GM13976 (cell line): Measurements from ENCODE around the gene MYOM3.

Experiments used
- DNase-seq: peaks from one replicate; pipeline ENCODE4 v3.0.0; 2012; ENCODE audit warnings: low spot score
- CTCF ChIP-seq: IDR thresholded peaks from 2 replicates; pipeline ENCODE4 v1.5.1; 2012; ENCODE audit warnings: borderline replicate concordance, mild to moderate bottlenecking; ENCODE audit not compliant: insufficient read depth; ENCODE audit errors: extremely low read depth, missing control alignments, control extremely low read depth
- in situ Hi-C: fragments of 300-500 bp; cut with MboI; formaldehyde crosslinking; loops from one replicate; pipeline ENCODE4 v1.12.0; 2022; ENCODE audit warnings: low sequenced_read_pairs, mixed read lengths, inconsistent platforms; ENCODE audit not compliant: unreplicated experiment

Gene MYOM3

DNA sequence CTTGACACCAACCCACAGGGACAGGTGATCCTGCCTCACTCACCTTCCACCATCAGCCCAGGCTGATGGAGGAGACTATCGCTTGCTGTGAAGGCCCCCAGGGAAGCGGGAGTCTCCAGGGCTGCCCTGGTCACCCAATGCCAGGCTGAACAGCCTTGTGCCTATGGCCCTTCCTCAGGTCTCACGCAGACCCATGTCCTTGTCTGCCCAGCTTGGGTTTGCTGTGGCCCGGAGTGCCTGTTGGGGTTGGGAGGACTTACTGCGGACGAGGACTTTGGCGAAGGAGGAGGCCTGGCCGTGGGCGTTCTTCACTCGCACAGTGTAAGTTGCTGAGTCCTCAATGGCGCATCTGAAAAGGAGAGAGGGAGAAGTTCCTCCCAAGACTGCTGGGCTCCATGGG, 14.3 kb downstream of the MYOM3 start:
- TF ChIP-seq CTCF = no peak
- DNase-seq = no peak
- in situ Hi-C loops = no loop called here

DNA sequence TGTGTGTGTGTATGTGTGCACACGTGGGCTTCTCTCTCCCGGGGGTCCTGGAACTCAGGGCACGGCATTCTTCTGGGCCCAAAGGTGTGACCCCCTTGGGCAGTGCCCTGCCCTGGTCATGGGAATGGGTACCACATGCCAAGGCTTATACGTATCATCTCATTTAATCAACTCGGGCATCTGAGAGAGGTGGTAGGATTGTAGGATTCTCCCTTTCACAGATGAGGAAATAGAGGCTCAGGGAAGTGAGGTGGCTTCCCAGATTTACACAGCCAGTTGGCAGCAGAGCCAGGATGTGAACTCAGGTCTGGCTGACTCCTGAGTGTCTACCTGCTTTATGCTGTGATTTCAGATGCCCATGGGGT, 15.2 kb downstream of the MYOM3 start:
- TF ChIP-seq CTCF = no peak
- in situ Hi-C loops = no loop called here
- DNase-seq = no peak

DNA sequence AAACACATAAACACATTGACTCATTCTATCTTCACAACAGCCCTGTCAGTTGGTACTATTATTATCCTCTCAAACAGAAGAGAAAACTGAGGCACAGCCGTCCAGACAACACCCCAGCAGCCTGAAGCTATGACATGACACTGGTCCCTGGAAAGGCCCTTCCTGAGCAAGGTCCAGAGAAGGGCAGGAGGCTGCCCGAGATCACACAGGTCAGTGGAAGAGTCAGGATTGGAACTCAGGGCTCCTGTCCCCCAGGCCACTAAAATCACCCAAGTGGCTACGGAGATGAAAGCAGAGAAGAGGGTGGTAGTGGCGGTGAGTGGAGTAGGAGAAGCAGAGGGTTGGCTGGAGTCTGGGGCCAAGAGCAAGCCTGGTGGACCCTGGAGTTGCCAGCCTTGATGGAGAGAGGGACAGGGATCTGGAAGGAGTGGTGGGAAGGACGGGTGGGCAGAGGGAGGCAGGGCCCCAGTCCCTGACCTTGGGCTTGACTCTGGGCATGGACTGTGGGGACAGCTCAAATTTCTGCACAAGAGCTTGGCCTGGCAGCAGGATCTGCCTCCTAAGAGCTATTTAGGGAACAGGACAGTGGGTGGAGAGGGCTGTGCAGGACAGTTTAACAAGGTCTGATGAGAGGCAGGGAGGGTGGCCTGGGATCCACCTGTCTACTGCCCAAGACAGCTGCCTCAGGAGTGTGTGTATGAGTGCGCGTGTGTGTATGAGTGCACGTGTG, 15.8 kb downstream of the MYOM3 start:
- no peak for DNase-seq
- in situ Hi-C loops = no loop called here
- no peak for TF ChIP-seq CTCF

DNA sequence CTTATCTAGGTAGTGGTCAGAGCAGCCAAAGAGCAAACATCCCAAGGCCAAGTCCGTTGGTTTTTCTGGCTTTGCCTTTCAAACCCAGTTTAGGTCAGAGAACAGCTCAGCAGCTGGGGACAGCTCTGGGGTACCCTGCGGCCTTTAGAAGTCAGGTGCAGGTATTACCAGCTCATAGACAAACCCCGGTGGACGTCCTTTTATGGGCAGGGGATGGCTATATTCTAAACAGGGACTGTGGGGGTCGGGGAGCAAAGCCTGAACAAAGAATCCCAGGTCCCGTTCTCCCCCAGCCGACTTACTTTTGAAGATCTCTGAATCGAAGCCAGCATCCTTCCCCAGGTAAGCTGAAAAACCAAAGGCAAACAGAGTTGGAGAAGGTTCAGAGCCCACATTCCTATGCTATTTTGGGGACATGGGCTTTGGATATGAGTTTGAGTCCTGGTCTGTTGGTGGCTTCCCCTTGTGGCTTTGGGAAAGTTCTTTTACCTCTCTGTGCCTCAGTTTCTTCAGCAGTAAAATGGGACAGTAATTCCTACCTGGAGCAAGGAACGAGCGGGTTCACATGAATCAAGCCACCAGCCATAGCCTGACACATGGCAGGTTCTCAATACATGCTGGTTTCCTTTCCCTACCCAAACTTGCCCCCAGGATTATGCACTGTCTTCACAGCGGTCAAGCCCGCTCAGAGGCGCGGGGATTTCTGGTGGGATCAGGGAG, 16.6 kb downstream of the MYOM3 start:
- no peak for DNase-seq
- in situ Hi-C loops = no loop called here
- no peak for TF ChIP-seq CTCF

DNA sequence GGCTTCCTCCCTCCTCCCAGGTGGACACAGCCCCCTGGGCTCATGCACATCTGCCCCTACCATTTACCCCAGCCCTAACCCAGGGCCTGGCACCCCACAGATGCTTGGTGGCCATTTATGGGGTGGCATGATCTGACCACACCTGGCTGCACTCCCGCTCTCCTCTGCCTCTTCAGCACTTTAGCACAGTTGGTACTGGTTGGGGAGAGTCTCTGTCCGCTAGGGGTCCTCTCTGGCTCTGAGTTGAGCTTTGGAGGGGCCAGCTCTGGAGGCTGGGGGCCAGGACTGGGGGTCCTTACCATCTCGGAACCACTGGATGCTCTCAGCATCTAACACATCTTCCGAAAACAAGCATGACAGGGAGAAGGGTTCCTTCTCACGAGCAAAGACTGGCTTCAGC, 17.4 kb downstream of the MYOM3 start:
- in situ Hi-C loops = no loop called here
- no peak for TF ChIP-seq CTCF
- DNase-seq = no peak

DNA sequence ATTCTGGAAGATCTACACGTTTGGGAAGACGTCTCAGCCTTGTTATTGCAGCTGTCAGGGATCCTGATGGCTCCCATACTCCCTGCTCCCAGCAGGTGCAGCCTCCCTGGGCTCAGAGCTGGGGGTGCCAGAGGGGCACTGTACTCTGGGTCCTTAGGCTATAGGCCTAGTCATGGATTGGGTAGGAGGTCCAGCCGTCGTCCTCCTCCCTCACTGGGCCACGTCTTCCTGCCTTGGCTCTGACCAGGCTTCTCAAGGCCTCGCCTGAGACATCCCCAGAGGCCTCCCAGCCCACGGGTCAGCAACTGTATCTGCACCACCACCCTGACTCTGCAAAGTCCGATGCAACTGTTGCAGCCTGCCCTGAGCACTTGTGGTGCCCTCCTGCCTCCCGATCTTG, 18.2 kb downstream of the MYOM3 start:
- no peak for TF ChIP-seq CTCF
- in situ Hi-C loops = no loop called here
- no peak for DNase-seq

DNA sequence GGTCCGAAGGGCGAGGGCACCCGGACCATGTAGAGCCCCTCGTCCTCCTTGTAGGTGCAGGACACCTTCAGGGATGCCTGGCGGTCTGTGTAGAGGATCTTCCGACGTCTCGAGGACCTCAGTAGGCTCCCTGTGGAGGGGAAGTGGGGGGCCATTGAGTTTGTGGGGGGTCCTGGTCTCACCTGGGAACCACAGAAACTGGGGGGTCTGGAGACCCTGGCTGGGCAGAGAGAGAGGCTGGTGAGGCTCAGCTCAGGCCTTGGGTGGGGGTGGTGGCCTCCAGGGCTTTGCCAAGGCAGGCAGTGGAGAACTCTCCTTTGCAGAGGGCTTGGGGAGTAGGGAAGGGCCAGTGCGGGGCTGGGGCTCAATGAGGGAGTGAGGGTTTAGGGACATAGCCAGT, 19.0 kb downstream of the MYOM3 start:
- DNase-seq = no peak
- no peak for TF ChIP-seq CTCF
- in situ Hi-C loops = no loop called here
